MM.1S (cell line): ENCODE measurements around the gene NPR2.

Experiments
- DNase-seq: peaks from one replicate; pipeline ENCODE4 v3.0.0-alpha.2; 2015
- H2AFZ ChIP-seq: fragments of 300-600 bp; sonication (generic); 2 replicates; pipeline ENCODE4 v1.6.0; 2016; ENCODE audit warnings: antibody characterized with exemption, low read length
- H3F3A ChIP-seq: fragments of 300-600 bp; sonication (generic); 2 replicates; pipeline ENCODE4 v1.6.1; 2016; ENCODE audit warnings: mild to moderate bottlenecking, antibody characterized with exemption, low read length, moderate library complexity, mixed read lengths; ENCODE audit not compliant: insufficient read depth
- H3K27ac ChIP-seq: fragments of 300-600 bp; sonication (generic); 2 replicates; pipeline ENCODE4 v1.5.1; 2016; ENCODE audit warnings: mild to moderate bottlenecking, low read length
- H3K27me3 ChIP-seq: fragments of 300-600 bp; sonication (generic); replicated peaks from 2 replicates; pipeline ENCODE4 v1.6.0; 2016; ENCODE audit warnings: low read length; ENCODE audit not compliant: insufficient read depth
- H3K36me3 ChIP-seq: fragments of 300-600 bp; sonication (generic); replicated peaks from 2 replicates; pipeline ENCODE4 v1.6.1; 2016; ENCODE audit warnings: mild to moderate bottlenecking, low read length, mixed read lengths; ENCODE audit not compliant: insufficient read depth
- H3K4me1 ChIP-seq: fragments of 300-600 bp; sonication (generic); 2 replicates; pipeline ENCODE4 v1.6.1; 2016; ENCODE audit warnings: low read length, mixed read lengths
- H3K4me2 ChIP-seq: fragments of 300-600 bp; sonication (generic); 2 replicates; pipeline ENCODE4 v1.6.0; 2016; ENCODE audit warnings: low read depth, low read length
- H3K4me3 ChIP-seq: fragments of 300-600 bp; sonication (generic); 2 replicates; pipeline ENCODE4 v1.5.1; 2016; ENCODE audit warnings: low read length, mixed read lengths
- H3K79me2 ChIP-seq: fragments of 300-600 bp; sonication (generic); 2 replicates; pipeline ENCODE4 v1.6.1; 2016; ENCODE audit warnings: mixed run types, low read length, mixed read lengths
- H3K9ac ChIP-seq: fragments of 300-600 bp; sonication (generic); 2 replicates; pipeline ENCODE4 v1.6.1; 2016; ENCODE audit warnings: low read length, mixed read lengths
- H3K9me2 ChIP-seq: fragments of 300-600 bp; sonication (generic); replicated peaks from 2 replicates; pipeline ENCODE4 v1.6.1; 2016; ENCODE audit warnings: mild to moderate bottlenecking, low read length, mixed read lengths; ENCODE audit not compliant: insufficient read depth
- H3K9me3 ChIP-seq: fragments of 300-600 bp; sonication (generic); replicated peaks from 2 replicates; pipeline ENCODE4 v1.6.1; 2016; ENCODE audit warnings: mild to moderate bottlenecking, low read length, mixed read lengths; ENCODE audit not compliant: insufficient read depth
- H4K20me1 ChIP-seq: fragments of 300-600 bp; sonication (generic); 2 replicates; pipeline ENCODE4 v1.6.1; 2016; ENCODE audit warnings: mild to moderate bottlenecking, low read length, moderate library complexity, mixed read lengths; ENCODE audit not compliant: insufficient read depth
- EZH2 ChIP-seq: fragments of 300-600 bp; sonication (generic); optimal IDR thresholded peaks from 2 replicates; pipeline ENCODE3; 2017; ENCODE audit warnings: low read depth, mild to moderate bottlenecking, antibody characterized with exemption, low read length, mixed read lengths
- EZH2phosphoT487 ChIP-seq: fragments of 300-600 bp; sonication (generic); IDR thresholded peaks from 2 replicates; pipeline ENCODE4 v1.6.1; 2018; ENCODE audit warnings: antibody characterized with exemption, low read length
- TF ChIP-seq, protein P1 (sequence below): fragments of 300-600 bp; sonication (generic); IDR thresholded peaks from 2 replicates; pipeline ENCODE4 v1.5.1; 2016; ENCODE audit warnings: antibody characterized with exemption, low read length, mixed read lengths

The NPR2 gene

DNA sequence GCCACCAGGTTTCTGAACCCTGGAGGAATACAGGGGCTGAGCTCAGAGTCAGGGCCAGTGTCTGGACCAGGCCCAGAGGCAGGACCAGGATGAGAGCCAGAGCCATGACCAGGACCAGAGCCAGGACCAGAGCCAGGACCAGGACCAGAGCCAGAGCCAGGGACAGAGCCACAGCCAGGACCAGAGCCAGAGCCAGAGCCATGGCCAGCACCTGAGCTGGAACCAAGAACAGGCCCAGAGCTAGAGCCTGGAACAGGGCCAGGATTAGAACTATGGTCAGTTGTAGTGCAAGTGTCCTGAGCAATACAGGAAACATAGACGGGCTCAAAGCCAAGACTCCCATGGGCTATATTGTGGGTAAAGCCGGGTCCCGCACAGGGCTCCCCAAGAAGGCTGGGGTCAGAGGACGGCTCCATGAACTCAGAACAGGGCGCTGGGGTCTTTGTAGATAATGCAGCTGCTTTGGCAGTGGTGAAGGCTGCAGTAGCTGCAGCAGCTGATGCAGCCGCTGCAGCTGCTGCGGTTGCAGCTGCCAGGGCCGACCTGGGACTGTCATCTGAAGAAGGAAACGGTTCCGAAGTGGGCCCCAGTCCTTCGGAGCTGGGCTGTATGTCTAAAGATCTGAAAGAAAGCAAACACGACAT lies 20.1 kb downstream of the NPR2 start:
- Histone ChIP-seq H3K9ac (peak overlapping the region; percentile 47; the same call in 1 of the 2 replicates), H3K27ac (peak overlapping the region; percentile 53; the same call in 1 of the 2 replicates), H3F3A (peaks cover 30% of the 10 kb centered on the region; the same call in 1 of the 2 replicates), H4K20me1 (no peaks in the 10 kb centered on the region), H3K4me2 (peak overlapping the region; percentile 79), H2AFZ (peak overlapping the region; percentile 35), H3K9me3 (no peaks in the 10 kb centered on the region), H3K4me3 (peak overlapping the region; percentile 57), H3K4me1 (peaks cover 25% of the 10 kb centered on the region), H3K27me3 (no peaks in the 10 kb centered on the region), H3K36me3 (no peaks in the 10 kb centered on the region), H3K79me2 (no peaks in the 10 kb centered on the region), H3K9me2 (no peaks in the 10 kb centered on the region)
- TF ChIP-seq EZH2 (no peak), EZH2phosphoT487 (no peak)
- TF ChIP-seq, protein P1, sequence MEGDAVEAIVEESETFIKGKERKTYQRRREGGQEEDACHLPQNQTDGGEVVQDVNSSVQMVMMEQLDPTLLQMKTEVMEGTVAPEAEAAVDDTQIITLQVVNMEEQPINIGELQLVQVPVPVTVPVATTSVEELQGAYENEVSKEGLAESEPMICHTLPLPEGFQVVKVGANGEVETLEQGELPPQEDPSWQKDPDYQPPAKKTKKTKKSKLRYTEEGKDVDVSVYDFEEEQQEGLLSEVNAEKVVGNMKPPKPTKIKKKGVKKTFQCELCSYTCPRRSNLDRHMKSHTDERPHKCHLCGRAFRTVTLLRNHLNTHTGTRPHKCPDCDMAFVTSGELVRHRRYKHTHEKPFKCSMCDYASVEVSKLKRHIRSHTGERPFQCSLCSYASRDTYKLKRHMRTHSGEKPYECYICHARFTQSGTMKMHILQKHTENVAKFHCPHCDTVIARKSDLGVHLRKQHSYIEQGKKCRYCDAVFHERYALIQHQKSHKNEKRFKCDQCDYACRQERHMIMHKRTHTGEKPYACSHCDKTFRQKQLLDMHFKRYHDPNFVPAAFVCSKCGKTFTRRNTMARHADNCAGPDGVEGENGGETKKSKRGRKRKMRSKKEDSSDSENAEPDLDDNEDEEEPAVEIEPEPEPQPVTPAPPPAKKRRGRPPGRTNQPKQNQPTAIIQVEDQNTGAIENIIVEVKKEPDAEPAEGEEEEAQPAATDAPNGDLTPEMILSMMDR, result no peak
- no peak for DNase-seq

DNA sequence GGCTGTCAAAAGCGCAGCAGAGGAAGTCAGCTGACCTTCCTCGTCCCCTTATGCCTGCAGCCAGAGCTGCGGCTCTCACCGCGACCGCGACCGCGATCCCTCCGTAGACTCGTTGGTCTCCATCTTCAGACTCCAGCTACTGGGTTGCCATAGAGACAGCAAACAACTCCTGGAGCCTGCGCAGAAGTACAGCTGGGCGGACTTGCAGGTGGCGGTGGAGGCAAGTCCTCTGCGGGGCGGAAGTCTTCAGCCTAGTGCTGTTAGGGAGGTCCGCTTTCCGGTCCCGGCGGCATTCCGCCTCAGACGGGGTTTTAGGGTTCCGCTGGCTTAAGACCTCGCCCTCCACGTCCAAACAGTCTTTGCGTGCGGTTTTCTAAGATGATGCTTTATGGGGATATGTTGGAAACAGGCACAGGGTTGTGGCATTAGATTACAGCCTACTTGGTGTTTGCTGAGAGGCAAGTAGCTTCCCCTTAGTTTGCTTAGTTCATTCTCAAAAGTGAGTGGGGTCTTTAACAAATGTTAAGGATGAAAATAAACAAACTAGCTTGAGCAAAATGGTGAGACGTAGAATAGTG lies 20.7 kb downstream of the NPR2 start, which contains the start of gene SPAG8:
SPAG8 (minus strand) TSS at position 238 of the 578 bp plus-strand sequence; CDS start at position 123, 115 bp downstream.
- peak within 1 kb of the TSS; percentile 73 for H2AFZ ChIP-seq
- H3K36me3 ChIP-seq, result no peaks in the 10 kb centered on the region
- H3K4me1 ChIP-seq, result peaks cover 25% of the 10 kb centered on the region
- H3K9me3 ChIP-seq, result no peaks in the 10 kb centered on the region
- H3K4me3 ChIP-seq, result peak within 1 kb of the TSS; percentile 57
- no peaks in the 10 kb centered on the region for H4K20me1 ChIP-seq
- DNase-seq, result peak; percentile 99
- H3K4me2 ChIP-seq, result peak within 1 kb of the TSS; percentile 79
- H3K9ac ChIP-seq, result peak within 1 kb of the TSS; percentile 54
- no peaks in the 10 kb centered on the region for H3K9me2 ChIP-seq
- TF ChIP-seq EZH2 (no peak), EZH2phosphoT487 (no peak)
- TF ChIP-seq, protein P1, result no peak
- H3F3A ChIP-seq, result peaks cover 30% of the 10 kb centered on the region; the same call in 1 of the 2 replicates
- H3K79me2 ChIP-seq, result no peaks in the 10 kb centered on the region
- H3K27ac ChIP-seq, result peak within 1 kb of the TSS; percentile 53; the same call in 1 of the 2 replicates
- no peaks in the 10 kb centered on the region for H3K27me3 ChIP-seq

DNA sequence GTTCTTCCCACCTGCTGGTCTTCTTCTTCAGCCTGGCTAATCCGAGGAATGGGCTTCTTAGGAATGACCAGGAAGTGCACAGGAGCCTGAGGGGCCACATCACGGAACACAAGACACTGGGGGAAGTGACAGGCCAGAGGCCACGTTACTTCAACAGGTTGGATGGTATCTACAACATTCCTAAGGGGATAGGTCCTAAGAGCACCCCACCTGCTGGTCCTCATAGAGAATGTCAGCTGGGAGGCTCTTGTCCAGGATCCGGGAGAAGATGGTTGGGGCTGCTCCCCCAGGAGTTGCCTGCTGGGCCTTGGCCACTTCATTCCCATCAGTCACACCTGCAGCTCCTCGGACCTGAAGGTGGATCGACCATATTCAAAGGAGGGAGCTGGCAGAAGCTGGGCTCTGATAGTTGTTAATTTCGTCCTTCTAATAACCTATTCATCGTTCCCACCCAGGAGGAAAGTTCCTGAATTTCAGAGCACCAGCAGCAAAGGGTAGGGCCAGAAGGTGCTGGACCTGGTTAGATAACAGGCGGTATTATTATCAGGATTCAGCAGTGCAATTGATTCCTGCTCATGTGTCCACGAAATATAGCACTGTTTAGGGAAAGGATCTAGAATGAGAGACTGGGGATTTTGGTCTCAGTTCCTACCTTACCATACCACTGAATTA lies 22.2 kb downstream of the NPR2 start:
- H3K36me3 ChIP-seq, result no peaks in the 10 kb centered on the region
- peak overlapping the region; percentile 90 for H3K4me3 ChIP-seq
- H3K9me3 ChIP-seq, result no peaks in the 10 kb centered on the region
- H3K9me2 ChIP-seq, result no peaks in the 10 kb centered on the region
- no peak overlapping the region for H2AFZ ChIP-seq
- peaks cover 25% of the 10 kb centered on the region for H3K4me1 ChIP-seq
- H3K27me3 ChIP-seq, result no peaks in the 10 kb centered on the region
- no peaks in the 10 kb centered on the region for H4K20me1 ChIP-seq
- TF ChIP-seq, protein P1, result peak; percentile 30
- TF ChIP-seq EZH2phosphoT487, result no peak
- DNase-seq, result no peak
- peak overlapping the region; percentile 94; the same call in 1 of the 2 replicates for H3K9ac ChIP-seq
- peaks cover 30% of the 10 kb centered on the region; the same call in 1 of the 2 replicates for H3F3A ChIP-seq
- H3K79me2 ChIP-seq, result no peaks in the 10 kb centered on the region
- H3K4me2 ChIP-seq, result peak overlapping the region; percentile 66
- H3K27ac ChIP-seq, result no peak overlapping the region; the same call in 1 of the 2 replicates
